Dermis blood vessel endothelial cell (primary cell): ENCODE results near the gene HPD. TPM values are rescaled to one million over a fixed set of nuclear protein-coding genes. Genes with fewer than 3 reads are reported as not detected.
"Not testable (repeated sequence)": the region's sequence is repeated elsewhere in the genome, so short reads cannot be mapped to it uniquely, and the experiment has no call there.

Experiments
- DNase-seq: peaks from one replicate; pipeline ENCODE4 v3.0.0; 2010
- total RNA-seq: library from RNA; depleted of rRNA; stranded (reverse); fragments of >200 nt; gene quantifications from 2 replicates; pipeline ENCODE4 v1.2.3, GENCODE V29; 2014

HPD gene
- total RNA-seq, result not detected in 2 replicates

DNA sequence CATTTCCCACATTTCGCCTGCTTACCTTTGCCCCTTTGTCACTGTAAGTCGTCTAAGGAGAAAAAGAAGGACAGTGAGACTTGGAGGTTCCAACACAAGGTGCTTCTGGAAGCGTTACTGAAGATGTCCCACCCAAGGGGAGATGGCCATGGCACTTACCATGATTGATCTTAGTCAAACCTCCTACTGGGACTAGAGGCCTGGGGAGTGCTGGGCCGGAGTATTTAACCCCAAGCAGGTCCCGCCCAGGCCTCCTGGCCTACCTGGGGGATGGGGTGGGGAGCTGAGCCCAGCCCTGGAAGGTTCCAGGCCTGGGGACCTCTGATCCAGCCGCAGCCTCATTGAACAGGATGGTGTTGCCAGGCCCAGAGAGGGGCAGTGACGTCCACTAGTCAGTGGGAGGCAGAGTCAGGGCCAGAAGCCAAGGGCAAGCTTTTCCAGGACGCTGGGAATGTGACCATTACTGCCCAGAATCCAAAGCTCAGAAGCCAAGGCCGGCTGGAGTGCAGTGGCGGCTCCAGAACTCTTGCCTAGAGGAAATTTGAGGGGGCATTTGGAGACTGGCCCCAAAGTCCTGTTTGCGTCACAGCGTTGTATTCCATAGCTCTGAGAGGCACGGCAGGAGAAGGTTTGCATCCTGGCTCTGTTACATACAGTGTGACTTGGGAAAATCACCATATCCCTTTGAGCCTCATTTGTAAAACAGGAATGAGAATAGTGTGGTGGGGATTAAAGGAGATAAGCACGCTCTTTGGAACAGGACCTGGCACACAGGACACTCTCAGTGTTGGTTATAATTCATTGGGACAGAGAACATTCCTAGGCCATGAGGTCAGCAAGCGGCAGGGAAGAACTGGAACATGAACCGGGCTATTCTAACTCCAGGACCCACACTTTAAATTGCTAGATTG is at the start of gene HPD:
Gene HPD, minus strand, starts transcription at position 198 of the 911 bp plus-strand sequence. Its CDS starts 36 bp downstream, at position 162.
- peak; percentile 18 for DNase-seq

GRCh38 chr12:121905746-121906145 is 47.1 kb upstream of the HPD start:
- no peak for DNase-seq

DNA sequence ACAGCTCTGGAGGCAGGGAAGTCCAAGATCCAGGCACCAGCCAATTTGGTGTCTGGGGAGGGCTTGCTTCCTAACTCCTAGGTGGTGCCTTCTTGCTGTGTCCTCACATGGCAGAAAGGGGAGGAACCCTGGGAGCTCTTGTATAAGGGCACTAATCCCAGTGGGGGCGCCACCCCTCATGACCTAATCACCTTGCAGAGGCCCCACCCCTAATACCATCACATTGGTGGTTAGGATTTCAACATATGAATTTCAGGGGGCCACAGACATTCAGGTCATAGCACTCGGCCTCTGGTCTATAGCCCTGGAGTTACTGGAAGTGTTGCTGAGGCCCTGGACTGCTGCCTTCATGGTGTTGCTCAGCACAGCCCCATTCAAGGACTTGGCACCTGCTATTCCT is 44.5 kb upstream of the HPD start:
- no peak for DNase-seq

GRCh38 chr12:121899590-121899989 is 40.9 kb upstream of the HPD start:
- no peak for DNase-seq

GRCh38 chr12:121898287-121898686 is 39.6 kb upstream of the HPD start:
- no peak for DNase-seq

DNA sequence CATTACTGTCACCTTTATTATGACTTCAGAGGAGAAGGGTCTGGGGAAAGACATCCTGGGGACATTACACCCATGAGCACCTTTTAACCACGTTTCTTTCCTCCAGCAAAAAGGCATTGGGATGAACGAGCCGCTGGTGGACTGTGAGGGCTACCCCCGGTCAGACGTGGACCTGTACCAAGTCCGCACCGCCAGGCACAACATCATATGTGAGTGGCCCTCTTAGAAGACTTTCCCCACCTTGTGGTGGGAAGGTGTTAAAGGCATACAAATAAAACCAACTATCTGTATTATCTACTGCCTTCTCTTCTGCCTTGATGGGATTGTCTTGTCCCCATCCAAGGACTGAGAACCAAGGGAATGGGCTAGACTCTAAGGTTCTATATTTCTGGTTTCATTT is 36.0 kb upstream of the HPD start:
- peak; percentile 63 for DNase-seq

GRCh38 chr12:121893961-121894460 is 35.4 kb upstream of the HPD start:
- DNase-seq, result peak; percentile 75

GRCh38 chr12:121892673-121893561 is 34.3 kb upstream of the HPD start:
- no peak for DNase-seq

DNA sequence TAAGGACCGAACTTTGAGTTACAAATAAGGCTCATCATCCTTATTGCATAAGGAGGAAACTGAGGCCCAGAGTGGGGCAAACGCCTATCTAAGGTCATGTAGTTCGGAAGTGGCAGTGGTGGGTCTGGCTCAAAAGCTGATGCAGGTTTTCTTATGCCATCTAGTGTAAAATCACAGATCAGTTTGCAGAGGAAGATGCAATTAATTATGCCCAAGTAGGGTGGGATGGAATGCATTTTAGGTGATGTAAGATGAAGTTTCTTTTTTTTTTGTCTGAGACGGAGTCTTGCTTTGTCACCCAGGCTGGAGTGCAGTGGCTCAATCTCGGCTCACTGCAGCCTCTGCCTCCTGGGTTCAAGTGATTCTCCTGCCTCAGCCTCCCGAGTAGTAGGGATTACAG is 31.0 kb upstream of the HPD start:
- DNase-seq, result not testable (repeated sequence)

DNA sequence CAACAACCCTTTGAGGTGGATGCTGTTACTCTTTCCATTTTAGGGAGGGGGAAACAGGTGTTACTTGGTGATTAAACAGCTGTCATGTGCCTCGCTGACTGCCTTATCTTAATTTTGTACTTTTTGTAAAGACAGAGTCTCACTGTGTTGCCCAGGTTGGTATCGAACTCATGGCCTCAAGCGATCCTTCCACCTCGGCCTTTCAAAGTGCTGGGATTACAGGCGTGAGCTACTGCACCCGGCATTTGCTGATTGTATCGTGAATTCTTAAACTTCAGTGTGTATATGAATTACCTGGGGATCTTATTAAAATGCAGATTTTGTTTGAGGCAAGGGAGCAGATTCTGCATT is 30.6 kb upstream of the HPD start:
- DNase-seq, result no peak

DNA sequence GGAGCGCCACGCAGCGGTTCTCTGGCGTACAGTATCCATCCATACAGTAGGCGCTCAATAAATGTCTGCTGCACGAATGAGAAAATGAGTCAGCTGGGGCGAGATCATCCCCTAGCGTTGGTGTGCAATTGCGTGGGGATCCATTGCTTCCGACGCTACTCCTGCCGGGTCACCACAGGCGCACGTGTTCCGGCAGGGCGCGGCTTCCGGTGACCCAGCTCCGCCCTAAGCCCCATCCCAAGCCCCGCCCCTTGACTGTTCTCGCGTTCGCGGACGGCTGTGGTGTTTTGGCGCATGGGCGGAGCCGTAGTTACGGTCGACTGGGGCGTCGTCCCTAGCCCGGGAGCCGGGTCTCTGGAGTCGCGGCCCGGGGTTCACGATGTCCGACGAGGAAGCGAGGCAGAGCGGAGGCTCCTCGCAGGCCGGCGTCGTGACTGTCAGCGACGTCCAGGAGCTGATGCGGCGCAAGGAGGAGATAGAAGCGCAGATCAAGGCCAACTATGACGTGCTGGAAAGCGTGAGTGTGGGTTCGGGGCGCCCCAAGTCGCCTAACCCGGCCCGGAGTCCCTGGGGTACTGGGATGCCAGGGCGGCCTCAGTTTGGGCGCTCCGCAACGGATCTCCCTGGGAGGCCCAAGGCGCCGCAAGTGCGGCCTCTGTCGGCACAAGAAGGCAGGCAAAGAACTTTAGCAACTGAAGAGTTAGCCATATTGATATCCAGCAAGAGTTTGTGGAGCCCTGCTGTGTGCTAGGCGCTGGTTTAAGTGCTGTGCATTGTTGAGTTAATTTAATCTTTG is 30.0 kb upstream of the HPD start, which contains the start of gene PSMD9:
Gene PSMD9, plus strand, starts transcription at position 313 of the 796 bp plus-strand sequence. Its CDS starts 67 bp downstream, at position 380.
- peak; percentile 98 for DNase-seq

DNA sequence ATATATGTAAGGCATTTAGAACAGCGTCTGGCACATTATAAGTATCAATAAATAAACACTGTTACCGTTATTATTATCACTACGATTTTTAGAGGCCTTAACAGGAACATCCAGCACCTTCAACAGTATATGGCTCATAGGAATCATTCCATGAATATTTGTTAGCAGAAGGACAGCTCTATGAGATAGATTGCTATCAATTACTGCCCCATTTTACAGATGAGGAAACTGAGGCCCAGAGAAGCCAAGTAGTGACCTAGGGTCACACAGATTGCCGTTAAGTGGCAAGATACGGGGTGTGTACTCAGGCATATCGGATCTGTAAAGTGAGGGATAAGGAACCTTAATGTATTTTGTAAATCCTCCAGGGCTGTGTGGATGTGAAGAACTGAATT is 29.4 kb upstream of the HPD start:
- no peak for DNase-seq

GRCh38 chr12:121885129-121885528 is 26.5 kb upstream of the HPD start:
- DNase-seq, result not testable (repeated sequence)

DNA sequence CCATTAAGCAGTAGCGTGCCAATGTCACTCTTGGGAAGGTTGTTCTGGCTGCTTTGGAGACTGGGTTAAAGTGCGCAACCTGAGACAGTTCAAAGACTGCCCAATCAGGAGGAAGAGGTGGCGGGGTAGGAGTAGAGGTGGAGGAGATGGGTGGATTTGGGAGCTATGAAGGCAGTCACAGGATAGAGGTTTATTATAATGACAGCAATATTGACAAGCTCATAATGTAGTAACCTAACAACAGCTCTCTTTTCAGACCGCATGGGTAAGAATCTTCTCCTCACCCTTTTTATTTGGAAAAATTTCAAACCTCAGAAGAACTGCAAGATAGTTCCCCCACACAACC is 24.6 kb upstream of the HPD start:
- no peak for DNase-seq

DNA sequence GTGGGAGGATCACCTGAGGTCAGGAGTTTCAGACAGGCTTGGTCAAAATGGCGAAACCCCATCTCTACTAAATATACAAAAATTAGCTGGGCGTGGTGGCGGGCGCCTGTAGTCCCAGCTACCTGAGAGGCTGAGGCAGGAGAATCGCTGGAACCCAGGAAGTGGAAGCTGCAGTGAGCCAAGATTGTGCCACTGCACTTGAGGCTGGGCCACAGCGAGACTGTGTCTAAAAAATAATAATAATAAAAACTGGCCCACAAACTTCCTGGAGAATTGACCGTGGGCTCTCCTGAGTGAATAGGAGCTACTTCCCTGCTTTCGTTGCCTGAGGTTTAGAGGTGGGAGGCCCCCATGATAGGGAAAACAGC is 17.4 kb upstream of the HPD start:
- DNase-seq, result not testable (repeated sequence)

DNA sequence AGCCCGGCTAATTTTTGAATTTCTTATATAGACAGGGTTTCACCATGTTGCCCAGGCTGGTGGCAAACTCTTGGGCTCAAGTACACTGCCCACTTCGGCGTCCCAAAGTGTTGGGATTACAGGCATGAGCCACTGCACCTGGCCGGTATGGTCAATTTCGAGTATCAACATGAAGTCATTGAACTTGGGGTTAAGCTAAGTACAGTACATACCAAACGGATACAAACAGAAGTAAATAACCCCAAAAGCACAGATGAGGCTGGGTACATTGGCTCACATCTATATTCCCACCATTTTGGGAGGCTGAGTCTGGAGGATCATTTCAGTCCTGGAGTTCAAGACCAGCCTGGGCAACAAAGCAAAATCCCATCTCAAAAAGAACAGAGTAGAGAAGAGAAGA is 16.9 kb upstream of the HPD start:
- DNase-seq, result no peak

DNA sequence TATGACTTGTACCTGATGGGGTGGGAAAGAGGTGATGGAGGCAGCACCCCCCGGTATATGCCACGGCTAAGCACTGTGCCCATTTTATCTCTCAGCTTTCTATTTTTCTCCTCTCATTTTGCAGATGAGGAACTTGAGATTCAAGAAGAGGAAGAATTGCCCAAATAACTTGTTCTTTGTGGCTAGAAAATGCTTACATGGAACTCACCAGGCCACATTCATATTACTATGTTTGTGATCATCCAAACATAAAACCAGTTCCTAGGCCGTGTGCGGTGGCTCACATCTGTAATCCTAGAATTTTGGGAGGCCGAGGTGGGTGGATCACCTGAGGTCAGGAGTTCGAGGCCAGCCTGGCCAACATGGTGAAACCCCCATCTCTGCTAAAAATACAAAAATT is 15.4 kb upstream of the HPD start:
- no peak for DNase-seq

DNA sequence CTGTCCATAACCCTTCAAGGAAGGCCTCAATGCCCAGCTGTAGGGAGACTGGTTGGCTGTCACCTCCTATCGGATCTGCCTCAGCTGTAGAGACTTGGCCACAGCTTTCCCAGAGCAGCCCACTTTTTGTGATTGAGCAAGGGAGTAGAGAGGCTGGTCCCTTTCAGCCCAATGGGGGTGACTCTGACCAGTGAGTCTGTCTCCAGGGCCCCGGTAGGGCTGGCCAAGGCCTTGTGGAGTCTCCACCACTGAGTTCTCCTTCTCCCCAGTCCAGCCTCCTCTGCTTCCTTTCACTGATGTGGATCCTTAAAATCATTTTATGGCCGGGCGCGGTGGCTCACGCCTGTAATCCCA is 14.5 kb upstream of the HPD start:
- no peak for DNase-seq

GRCh38 chr12:121872546-121873215 is 14.0 kb upstream of the HPD start:
- peak; percentile 14 for DNase-seq

- no peak for DNase-seq
Measured at GRCh38 chr12:121871467-121871866, 12.8 kb upstream of the HPD start.

GRCh38 chr12:121869229-121869628 is 10.6 kb upstream of the HPD start:
- not testable (repeated sequence) for DNase-seq

DNA sequence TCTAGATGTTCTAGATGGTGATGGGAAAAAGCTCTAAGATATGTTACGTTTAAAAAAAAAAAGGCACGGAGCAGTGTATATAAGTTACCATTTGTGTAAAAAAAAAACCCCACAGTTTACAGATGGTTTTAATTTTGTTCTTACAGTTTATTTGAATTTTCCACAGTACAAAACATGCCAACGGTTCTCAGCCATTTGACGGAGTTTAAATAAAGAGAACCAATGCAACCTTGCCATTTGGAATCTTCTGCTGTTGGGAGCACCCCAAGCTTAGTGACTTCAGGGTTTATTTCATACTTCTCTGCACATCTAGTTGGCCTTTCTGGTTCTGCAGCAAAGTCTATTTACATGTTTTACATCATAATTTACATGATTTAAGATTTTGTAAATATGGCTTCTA is 7.7 kb upstream of the HPD start:
- DNase-seq, result no peak
